Upper lobe of right lung (tissue), 1 donor: Measurements from ENCODE around the gene CTSA. TPM values are rescaled to one million over a fixed set of nuclear protein-coding genes. Genes with fewer than 3 reads are reported as not detected.

Source experiments
- ATAC-seq: fragments of 200-7000 bp; cut with Tn5 transposase; one replicate; pipeline ENCODE4 v1.9.1; 2020; ENCODE audit warnings: mild to moderate bottlenecking, moderate library complexity
- DNase-seq: peaks from one replicate; pipeline ENCODE4 v3.0.0-alpha.2; 2020
- H3K27ac ChIP-seq: fragments of 200-600 bp; one replicate; pipeline ENCODE4 v1.8.0; 2022
- H3K27me3 ChIP-seq: fragments of 200-600 bp; one replicate; pipeline ENCODE4 v1.8.0; 2022; ENCODE audit warnings: mild to moderate bottlenecking
- H3K36me3 ChIP-seq: fragments of 200-600 bp; one replicate; pipeline ENCODE4 v1.8.0; 2022
- H3K4me1 ChIP-seq: fragments of 200-600 bp; one replicate; pipeline ENCODE4 v1.8.0; 2022
- H3K4me3 ChIP-seq: fragments of 200-600 bp; one replicate; pipeline ENCODE4 v1.8.0; 2022; ENCODE audit warnings: mild to moderate bottlenecking
- H3K9me3 ChIP-seq: fragments of 200-600 bp; one replicate; pipeline ENCODE4 v1.8.0; 2022
- CTCF ChIP-seq: fragments of 200-600 bp; IDR thresholded peaks from one replicate; pipeline ENCODE4 v1.8.0; 2022; ENCODE audit warnings: antibody characterized with exemption
- intact Hi-C: fragments of 100-400 bp; cut with DNase I; formaldehyde crosslinking; loops from one replicate; pipeline ENCODE4 v1.11.0; 2022
- long read RNA-seq: library from polyadenylated mRNA; unstranded; transcript quantifications from one replicate; pipeline ENCODE4 v2.0.0, GENCODE V29; 2021
- total RNA-seq: library from RNA; stranded (reverse); fragmentation: NEBNext Ultra II Directional; extraction: Animal tissue kit (Norgen Biotek cat#: 25700); gene quantifications from one replicate; pipeline ENCODE4 v1.2.1, GENCODE V29; 2021
- donor health status: DM: no; HTN: yes; CAD: no; lungs with severe emphysema.

CTSA gene
- total RNA-seq = 164 TPM
- long read RNA-seq, transcript CTSA-207 (2 exons, 2,183 nt) = minor isoform, 34 of 265 reads
- long read RNA-seq, transcript CTSA-201 (15 exons, 1,898 nt) = minor isoform, 6 of 265 reads
- long read RNA-seq, transcript CTSA-204 (15 exons, 2,149 nt) = major isoform, 182 of 265 reads
- long read RNA-seq, transcript CTSA-203 (14 exons, 1,972 nt) = minor isoform, 17 of 265 reads
- long read RNA-seq, partial matches to known transcripts = 14 of 265 reads
- long read RNA-seq, other reads (novel, unspliced or antisense) = 11 of 265 reads

DNA sequence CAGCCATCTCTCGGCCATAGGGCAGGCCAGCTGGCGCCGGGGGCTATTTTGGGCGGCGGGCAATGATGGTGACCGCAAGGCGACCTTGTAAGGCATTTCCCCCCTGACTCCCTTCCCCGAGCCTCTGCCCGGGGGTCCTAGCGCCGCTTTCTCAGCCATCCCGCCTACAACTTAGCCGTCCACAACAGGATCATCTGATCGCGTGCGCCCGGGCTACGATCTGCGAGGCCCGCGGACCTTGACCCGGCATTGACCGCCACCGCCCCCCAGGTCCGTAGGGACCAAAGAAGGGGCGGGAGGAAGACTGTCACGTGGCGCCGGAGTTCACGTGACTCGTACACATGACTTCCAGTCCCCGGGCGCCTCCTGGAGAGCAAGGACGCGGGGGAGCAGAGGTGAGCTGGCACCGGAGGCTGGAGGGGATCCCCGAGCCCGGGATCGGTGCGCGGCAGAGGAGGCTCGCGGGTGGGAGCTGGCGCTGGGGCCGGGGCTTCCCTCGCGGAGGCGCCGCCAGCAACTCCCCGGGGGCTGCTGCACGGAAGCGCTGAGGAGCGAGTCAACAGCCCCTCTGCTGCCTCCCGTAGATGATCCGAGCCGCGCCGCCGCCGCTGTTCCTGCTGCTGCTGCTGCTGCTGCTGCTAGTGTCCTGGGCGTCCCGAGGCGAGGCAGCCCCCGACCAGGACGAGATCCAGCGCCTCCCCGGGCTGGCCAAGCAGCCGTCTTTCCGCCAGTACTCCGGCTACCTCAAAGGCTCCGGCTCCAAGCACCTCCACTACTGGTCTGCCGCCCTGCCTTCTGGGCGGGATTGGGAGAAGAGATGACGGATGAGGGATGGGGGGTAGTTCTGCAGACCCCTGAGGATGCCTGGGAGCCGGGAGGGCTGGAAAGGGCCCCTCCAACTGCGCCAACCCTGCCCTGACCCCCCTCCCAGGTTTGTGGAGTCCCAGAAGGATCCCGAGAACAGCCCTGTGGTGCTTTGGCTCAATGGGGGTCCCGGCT lies at the start of gene CTSA, which contains the start of gene NEURL2:
CTSA (plus strand) TSS at position 351 of the 999 bp plus-strand sequence; CDS start at position 585, 234 bp downstream.
NEURL2 (minus strand) TSS at position 224 of the 999 bp plus-strand sequence; CDS start at position 7, 217 bp downstream.
- H3K36me3 ChIP-seq = peaks cover 36% of the 10 kb centered on the region
- intact Hi-C loops = no loop called here
- TF ChIP-seq CTCF = no peak
- H3K27ac ChIP-seq = peak within 1 kb of the TSS; percentile 71
- H3K4me3 ChIP-seq = peak within 1 kb of the TSS; percentile 80
- peaks cover 8% of the 10 kb centered on the region for H3K4me1 ChIP-seq
- no peaks in the 10 kb centered on the region for H3K9me3 ChIP-seq
- peak; percentile 96 for DNase-seq
- H3K27me3 ChIP-seq = no peaks in the 10 kb centered on the region
- peak; percentile 91 for ATAC-seq

DNA sequence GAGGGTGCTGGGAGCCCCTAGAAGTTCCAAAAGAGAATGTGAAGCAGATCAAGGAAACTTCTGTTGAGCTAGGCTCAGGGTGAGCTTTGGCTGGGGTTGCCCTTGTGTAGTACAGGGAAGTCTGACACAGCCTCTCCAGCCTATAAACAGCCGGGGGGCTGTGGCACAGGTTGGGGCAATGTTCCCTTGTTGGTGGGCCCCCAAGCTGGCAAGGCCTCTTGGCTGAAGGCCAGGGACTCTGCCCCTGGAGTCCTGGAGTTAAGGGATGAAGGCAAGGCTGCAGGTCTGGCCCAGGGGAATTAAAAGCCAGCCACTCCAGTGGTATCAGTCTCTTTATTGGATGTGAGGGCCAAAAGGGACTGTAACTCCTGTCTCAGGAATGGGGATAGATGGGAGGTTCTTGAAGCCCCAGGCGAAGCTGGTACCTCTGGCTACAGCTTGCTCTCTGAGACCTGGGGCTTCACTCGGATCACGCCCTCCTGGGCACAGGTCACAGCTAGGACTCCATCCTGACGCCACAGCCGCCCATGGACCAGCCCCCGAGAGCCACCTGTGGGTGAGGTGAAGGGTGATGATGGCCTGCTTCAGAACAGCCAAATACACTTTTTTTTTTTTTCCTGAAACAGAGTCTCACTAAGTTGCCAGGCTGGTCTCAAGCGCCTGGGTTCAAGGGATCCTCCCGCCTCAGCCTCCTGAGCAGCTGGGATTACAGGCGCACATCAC lies 49.6 kb upstream of the CTSA start:
- no peak for DNase-seq
- Histone ChIP-seq H3K36me3 (peaks cover 80% of the 10 kb centered on the region), H3K27me3 (no peaks in the 10 kb centered on the region), H3K4me3 (no peak overlapping the region), H3K9me3 (no peaks in the 10 kb centered on the region), H3K4me1 (no peaks in the 10 kb centered on the region), H3K27ac (no peak overlapping the region)
- no peak for TF ChIP-seq CTCF
- ATAC-seq = no peak
- intact Hi-C loops = no loop called here

- peaks cover 83% of the 10 kb centered on the region for H3K36me3 ChIP-seq
- no peaks in the 10 kb centered on the region for H3K9me3 ChIP-seq
- intact Hi-C loops = no loop called here
- ATAC-seq = peak; percentile 29
- H3K27ac ChIP-seq = no peak overlapping the region
- TF ChIP-seq CTCF = no peak
- no peaks in the 10 kb centered on the region for H3K27me3 ChIP-seq
- H3K4me1 ChIP-seq = no peaks in the 10 kb centered on the region
- DNase-seq = no peak
- no peak overlapping the region for H3K4me3 ChIP-seq
Measured at GRCh38 chr20:45842169-45842812, 48.8 kb upstream of the CTSA start.

GRCh38 chr20:45843506-45843905 lies 47.6 kb upstream of the CTSA start:
- Histone ChIP-seq H3K4me3 (no peak overlapping the region), H3K27ac (no peak overlapping the region), H3K36me3 (peaks cover 84% of the 10 kb centered on the region), H3K9me3 (no peaks in the 10 kb centered on the region), H3K4me1 (no peaks in the 10 kb centered on the region), H3K27me3 (no peaks in the 10 kb centered on the region)
- no peak for ATAC-seq
- TF ChIP-seq CTCF = no peak
- intact Hi-C loops = no loop called here
- no peak for DNase-seq

GRCh38 chr20:45845452-45845851 lies 45.7 kb upstream of the CTSA start:
- Histone ChIP-seq H3K27ac (no peak overlapping the region), H3K4me1 (no peaks in the 10 kb centered on the region), H3K36me3 (peaks cover 81% of the 10 kb centered on the region), H3K9me3 (no peaks in the 10 kb centered on the region), H3K27me3 (no peaks in the 10 kb centered on the region), H3K4me3 (no peak overlapping the region)
- intact Hi-C loops = no loop called here
- DNase-seq = no peak
- no peak for TF ChIP-seq CTCF
- ATAC-seq = no peak
